ENCODE measurements around the gene RASGRP3.
"Not testable (repeated sequence)": the region's sequence is repeated elsewhere in the genome, so short reads cannot be mapped to it uniquely, and the experiment has no call there.

RASGRP3 gene, protein sequence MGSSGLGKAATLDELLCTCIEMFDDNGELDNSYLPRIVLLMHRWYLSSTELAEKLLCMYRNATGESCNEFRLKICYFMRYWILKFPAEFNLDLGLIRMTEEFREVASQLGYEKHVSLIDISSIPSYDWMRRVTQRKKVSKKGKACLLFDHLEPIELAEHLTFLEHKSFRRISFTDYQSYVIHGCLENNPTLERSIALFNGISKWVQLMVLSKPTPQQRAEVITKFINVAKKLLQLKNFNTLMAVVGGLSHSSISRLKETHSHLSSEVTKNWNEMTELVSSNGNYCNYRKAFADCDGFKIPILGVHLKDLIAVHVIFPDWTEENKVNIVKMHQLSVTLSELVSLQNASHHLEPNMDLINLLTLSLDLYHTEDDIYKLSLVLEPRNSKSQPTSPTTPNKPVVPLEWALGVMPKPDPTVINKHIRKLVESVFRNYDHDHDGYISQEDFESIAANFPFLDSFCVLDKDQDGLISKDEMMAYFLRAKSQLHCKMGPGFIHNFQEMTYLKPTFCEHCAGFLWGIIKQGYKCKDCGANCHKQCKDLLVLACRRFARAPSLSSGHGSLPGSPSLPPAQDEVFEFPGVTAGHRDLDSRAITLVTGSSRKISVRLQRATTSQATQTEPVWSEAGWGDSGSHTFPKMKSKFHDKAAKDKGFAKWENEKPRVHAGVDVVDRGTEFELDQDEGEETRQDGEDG

GRCh38 chr2:33476131-33476792 lies at the start of gene RASGRP3:
RASGRP3 (plus strand) TSS chr2:33476649; CDS start chr2:33515137, 38,488 bp downstream.
- peak; percentile 94 for DNase-seq

GRCh38 chr2:33426666-33427231 lies 49.7 kb upstream of the RASGRP3 start:
- no peak for DNase-seq

DNA sequence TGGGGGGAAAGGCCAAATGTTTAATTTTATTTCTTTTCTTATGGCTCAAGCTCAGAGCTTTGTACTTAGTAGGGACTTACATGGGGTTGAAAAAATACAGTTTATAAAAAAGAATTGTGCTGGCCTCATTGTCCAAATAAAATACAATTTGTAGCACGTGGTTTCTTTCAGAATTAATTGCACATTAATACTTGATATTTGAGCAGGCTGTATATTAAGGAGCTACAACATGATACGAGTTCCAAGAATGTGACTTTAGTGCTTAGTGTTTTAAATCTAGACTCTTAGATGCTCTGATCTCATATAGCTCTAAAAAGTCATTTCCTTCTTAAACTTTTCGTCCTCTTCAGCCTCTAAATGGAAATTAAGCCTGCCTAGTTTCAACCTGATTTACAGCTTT lies 46.4 kb upstream of the RASGRP3 start:
- DNase-seq = no peak

DNA sequence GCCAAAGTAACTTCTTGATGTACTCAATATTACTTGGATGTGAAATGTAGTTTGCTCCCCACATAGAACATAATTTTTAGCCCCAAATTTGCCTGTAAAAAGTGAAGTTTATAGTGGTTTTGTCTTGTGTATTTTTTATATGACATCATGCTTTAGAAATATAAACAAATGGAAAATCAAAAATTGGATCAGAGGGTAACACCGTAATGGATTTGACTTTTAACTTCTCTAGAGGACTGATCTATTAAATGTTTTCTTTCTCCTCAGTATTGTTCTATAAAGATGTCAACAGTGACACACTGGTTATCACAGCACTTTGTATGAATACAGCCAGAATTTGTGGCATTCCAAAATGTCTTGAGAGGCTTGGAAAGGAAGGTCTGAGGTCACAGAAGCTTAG lies 45.6 kb upstream of the RASGRP3 start:
- DNase-seq = no peak

DNA sequence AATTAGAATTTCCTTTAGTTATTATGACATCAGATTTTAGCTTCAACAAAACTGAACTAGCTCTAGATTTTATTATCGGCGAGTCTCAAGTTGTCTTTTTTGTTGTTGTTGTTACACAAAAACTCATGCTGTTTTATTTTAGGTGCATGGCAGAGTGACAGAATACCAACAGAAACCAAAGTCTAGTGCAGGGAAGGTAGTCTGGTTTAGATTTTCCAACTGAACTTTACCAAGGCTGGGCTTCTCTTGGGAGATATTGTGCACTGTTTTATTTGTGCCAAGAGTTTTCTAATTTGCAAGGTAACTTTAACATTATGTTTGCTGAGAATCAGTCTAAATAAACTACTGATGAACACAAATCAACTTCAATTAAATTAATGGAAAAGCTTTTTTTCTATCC lies 43.6 kb upstream of the RASGRP3 start:
- no peak for DNase-seq

DNA sequence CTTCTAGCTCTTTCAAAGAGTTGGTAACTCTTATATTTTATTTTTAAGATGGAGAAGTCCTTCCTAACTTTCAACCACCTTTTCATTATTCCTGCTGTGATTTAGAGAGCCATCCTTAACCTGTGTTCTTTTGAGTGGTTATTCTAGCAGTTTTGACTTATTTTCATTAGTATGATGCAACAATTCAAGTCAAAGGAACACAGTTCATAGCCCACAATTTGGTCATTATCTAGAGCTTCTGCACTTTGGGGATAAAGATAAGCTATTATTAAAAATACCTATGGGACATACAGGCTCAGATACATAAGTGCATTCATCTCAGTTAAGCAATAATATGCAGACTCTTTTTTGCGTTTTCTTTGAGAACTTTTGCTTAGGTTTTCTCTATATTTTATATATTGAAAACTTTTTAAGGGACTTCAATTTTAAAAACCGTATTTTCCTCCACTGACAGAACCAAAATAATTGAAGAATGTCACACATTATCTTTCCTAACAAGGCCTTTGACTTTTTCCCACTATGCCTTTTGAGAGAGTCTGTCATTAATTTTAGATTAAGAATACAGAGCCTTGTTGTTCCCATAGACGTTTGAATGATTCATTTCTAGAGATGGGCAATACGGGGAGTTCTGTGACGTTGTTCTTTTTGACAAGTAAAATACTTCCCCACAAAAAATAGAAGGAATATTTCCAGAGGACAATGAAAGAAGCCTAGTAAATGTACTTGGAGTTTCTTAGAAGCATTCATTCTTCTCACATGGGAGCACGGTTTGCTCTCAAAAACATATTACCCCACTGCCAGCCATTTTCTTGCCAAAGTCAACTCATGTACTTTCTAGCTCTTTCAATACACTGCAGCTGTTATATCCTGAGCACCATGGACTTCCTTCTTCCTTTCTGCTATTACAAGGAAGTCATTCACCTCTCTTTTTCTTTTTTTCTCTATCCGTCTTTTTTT lies 42.9 kb upstream of the RASGRP3 start:
- no peak for DNase-seq

- no peak for DNase-seq
Measured at GRCh38 chr2:33435518-33435917, 40.9 kb upstream of the RASGRP3 start.

- no peak for DNase-seq
Measured at GRCh38 chr2:33436083-33436482, 40.4 kb upstream of the RASGRP3 start.

- DNase-seq = no peak
Measured at GRCh38 chr2:33437297-33437696, 39.2 kb upstream of the RASGRP3 start.

- DNase-seq = no peak
Measured at GRCh38 chr2:33437815-33438214, 38.6 kb upstream of the RASGRP3 start.

- DNase-seq = peak; percentile 68
Measured at GRCh38 chr2:33441235-33441810, 35.1 kb upstream of the RASGRP3 start.

DNA sequence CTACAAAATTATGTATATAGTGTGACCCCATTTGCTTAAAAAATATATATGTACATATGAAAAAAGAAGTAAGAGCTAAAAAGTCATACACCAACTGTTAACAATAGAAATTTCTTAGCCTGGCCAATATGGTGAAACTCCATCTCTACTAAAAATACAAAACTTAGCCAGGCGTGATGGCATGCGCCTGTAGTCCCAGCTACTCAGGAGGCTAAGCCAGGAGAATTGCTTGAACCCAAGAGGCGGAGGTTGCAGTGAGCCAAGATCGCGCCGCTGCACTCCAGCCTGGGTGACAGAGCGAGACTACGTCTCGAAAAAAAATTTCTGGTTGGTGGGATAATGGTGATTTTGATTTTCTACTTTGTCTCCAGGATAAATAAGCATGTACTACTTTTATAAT lies 34.4 kb upstream of the RASGRP3 start:
- not testable (repeated sequence) for DNase-seq

- no peak for DNase-seq
Measured at GRCh38 chr2:33442528-33443079, 33.8 kb upstream of the RASGRP3 start.

DNA sequence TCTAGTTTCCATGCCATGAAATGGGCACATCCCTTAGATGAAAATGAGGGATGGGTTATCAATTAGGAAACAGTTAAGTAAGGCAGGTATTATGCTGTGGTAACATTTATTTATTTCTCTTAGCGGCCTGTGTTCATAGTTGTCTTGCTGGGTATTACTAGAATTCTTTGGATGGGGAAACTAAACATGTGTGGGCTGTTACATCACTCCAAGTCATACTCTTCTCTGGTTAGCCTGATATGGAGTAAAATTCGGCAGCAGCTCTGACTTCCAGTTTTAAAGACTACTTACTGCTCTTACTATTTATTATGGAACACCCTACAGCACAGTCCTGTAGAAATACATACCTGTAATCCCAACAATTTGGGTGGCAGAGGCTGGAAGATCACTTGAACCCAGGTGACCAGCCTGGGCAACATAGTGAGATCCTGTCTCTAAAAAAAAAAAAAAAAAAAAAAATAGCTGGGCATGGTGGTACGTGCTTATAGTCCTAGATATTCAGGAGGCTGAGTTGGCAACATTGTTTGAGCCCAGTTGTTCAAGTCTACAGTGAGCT lies 33.1 kb upstream of the RASGRP3 start:
- DNase-seq = no peak

GRCh38 chr2:33444967-33445366 lies 31.5 kb upstream of the RASGRP3 start:
- DNase-seq = no peak

- DNase-seq = no peak
Measured at GRCh38 chr2:33448220-33448899, 28.1 kb upstream of the RASGRP3 start.

- DNase-seq = no peak
Measured at GRCh38 chr2:33451214-33451613, 25.2 kb upstream of the RASGRP3 start.

DNA sequence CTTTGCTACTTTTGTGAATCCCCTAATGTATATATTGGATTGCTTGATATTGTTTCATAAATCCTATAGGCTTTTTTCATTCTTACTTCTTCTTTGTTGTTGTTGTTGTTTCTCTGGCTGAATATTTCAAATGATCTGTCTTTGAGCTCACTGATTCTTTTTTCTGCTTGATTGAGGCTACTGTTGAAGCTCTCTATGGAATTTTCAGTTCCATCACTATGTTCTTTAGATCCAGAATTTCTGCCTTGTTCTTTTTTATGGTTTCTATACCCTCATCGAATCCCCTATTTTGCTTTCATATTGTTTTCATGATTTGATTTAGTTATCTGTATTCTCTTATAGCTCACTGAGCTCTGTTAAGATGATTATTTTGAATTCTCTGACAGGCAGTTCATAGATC lies 24.6 kb upstream of the RASGRP3 start:
- DNase-seq = no peak

- no peak for DNase-seq
Measured at GRCh38 chr2:33452545-33452944, 23.9 kb upstream of the RASGRP3 start.

DNA sequence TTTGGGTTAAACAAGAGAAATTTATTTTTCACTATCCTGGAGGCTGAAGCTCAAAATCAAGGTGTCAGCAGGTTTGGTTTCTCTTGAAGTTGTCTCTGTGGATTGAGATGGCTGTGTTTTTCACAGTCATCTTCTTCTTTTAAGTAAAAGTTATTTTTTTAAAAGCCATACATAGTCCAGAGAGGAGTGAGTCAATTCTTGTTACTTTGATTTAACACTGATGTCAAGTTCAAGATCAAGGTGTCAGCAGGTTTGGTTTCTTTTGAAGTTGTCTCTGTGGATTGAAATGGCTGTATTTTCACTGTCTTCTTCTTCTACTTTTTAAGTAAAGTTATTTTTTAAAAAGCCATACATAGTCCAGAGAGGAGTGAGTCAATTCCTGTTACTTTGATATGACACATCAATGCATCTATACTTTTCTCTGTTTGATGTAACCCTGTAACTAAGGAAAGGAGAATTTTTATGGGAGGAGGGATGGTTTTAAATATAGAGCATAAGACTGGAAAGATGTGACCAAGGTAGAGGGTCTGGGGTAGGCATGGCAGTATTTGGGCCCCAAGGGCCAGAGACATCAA lies 22.5 kb upstream of the RASGRP3 start:
- DNase-seq = no peak

Measured in femur (tissue), 1 donor.